Measurements from ENCODE around the gene SCN2B.

Gene SCN2B

DNA sequence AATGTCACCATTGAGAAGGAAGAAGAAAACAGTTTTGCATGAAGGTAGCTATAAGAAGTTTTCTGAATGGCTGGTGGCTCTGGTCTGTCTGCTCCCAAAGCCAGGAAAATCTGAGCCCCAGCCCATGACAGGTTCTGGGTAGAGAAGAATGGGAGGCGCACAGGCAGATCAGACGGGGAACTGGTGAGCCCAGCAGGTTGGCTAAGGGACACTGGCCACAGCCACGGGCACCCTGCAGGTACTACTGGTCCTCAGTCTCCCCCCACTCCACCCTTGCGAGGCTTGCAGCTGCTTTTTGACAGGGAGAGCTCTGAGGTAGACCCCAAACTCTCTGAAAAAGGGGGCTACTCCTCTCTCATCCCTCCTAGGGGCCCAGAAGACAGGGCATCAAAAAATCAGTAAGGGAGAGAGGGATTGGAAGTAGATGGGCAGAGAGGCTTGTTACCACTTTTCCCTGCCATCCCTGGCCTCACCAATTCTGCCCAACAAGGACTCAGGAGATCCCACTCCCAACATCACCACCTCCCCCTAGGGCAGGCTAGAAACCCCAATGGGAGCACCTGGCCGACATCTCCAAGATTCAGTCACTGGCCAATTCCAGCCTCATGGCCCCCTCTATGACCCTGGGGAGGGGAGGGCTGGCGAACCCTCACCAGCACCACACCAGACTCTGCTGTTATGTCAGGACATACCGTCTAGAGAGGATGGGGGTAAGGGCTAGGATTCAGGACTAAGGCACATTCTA, 41.2 kb downstream of the SCN2B start:
- no peak for DNase-seq (ENCODE audit: low read depth)

DNA sequence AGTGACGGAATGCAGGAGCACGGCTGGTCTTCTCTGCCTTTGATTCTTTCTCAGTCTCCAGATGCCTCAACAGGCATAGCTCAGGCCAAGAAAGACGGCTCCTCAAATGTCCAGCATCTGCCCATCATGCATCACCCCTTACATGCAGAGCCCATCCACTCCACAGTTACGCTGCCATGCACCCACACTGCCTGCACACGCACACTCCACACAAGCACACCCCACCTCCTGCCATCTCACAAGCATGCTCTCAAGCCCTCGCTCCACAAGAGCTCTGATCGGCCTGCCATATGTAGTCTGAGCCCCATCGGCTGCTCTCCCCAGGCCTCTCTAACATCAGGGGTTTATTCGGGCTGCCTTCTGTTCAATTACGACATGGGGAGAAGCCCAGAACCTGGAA, 42.6 kb downstream of the SCN2B start:
- DNase-seq (ENCODE audit: low read depth) = no peak

DNA sequence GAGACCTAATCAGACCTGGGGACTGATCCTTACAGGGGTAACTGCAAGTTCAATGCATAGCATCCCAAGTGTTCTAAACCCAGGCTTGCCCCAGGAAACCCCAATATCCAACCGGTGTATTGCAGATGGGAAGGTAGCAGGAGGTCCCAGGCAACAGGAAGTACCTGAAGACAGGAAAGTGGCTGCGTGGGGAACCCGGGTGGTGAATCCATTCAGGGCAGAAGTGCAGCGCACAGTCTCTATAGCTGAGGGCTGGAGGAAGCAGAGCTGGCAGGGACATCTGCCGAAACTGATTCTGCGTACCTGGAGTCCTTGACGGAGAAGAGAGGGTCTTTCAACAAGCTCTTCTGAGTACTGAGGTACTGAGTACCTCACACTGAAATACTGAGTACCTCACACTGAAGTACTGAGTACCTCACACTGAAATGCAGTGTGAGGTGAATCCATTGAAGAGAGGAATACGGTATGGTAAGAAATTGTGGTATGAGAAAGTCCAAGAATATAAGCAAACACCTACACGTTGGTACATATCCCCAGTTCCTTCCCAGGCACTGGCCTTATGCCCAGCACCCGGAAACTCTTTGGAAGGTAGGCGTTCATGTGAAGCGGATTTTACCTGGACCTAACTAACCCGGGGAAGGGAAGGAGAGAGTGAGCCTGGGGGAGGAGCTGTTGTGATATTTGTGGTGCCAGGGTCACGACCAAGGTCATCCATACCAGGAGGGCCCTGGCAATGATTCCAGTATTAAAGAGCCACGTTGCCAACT, 43.9 kb downstream of the SCN2B start:
- no peak for DNase-seq (ENCODE audit: low read depth)

DNA sequence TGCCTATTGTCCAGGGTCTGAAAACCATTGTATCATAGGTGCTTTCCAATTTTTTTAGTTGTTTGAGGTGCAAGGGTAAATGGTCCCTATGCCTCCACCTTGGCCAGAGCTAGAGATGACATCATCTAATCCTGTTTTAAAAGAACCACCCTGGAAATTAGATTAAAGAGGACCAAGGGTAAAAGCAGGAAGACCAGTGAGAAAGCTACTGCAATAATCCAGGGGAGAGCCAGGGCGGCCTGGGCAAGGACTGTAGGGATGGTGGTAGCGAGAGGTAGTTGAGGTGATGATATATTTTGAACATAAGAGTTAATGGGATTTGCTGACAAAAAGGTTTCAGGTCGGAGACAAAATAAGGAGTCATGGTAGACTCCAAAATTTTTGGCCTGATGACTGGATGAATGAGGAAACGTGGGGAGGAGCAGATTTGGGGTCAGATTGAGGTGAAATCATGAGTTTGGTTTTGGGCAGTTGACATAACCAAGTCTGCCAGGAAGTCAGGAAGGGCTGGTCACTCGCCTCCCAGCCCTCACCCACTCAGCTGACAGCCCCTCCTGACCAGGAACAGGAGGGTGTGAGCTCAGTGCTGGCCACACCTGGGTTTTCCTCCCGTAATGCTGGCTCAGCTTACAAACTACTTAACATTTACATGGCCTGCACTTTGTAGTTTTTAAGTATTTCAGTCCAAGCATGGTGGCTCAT, 46.8 kb downstream of the SCN2B start:
- DNase-seq (ENCODE audit: low read depth) = no peak

DNA sequence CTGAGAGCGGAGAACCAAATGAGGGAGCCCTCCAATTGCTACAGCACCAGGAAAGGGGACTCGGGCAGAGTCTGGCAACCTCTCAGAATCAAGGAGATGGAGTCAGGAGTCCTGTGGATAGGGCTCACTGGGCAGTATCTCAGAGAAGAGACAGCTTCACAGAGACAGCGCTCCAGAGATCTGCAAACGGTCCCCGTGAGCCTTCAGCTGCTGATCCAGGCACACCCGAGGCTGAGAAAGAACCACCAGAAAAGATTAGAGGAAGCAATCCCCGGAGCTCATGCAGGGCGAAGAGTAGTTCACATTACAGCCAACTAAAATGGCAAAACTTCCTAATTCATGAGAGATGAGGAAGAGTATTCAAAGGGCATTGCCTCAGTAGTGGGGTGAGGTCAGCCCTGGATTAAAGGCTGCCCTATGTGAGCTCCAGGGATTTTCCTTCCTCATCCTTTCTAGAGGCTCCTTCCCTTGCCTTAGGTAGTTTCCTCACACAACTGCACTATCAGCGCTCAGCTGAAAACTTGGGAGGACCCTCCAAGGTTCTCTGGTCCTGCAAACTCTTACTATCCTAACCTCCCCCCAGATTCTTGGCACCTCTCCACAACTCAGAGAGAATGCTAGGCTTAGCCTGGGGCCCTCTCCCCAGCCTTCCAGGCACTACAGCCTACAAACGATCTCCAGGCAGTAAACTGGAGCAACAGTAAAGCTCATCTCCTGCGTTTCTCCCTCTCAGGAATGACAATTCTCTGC, 47.5 kb downstream of the SCN2B start:
- no peak for DNase-seq (ENCODE audit: low read depth)

DNA sequence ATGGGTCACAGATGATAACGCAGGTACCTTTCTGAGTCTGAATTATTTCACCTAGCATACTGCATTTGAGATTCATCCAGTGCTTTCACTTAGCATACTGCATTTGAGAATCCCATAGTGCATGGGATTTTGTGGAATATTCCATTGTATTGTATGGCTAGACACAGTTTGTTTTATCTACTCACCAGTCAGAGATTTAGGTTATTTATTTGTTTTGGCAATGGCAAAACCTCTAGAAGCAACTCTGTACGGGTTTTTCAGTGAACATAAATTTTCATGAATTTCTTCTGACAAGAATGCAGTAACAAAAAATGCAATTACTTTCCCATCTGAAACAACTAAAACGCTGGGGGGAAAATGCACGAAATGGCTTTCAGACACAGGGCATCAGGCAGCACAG, 48.1 kb downstream of the SCN2B start:
- DNase-seq (ENCODE audit: low read depth) = no peak

DNA sequence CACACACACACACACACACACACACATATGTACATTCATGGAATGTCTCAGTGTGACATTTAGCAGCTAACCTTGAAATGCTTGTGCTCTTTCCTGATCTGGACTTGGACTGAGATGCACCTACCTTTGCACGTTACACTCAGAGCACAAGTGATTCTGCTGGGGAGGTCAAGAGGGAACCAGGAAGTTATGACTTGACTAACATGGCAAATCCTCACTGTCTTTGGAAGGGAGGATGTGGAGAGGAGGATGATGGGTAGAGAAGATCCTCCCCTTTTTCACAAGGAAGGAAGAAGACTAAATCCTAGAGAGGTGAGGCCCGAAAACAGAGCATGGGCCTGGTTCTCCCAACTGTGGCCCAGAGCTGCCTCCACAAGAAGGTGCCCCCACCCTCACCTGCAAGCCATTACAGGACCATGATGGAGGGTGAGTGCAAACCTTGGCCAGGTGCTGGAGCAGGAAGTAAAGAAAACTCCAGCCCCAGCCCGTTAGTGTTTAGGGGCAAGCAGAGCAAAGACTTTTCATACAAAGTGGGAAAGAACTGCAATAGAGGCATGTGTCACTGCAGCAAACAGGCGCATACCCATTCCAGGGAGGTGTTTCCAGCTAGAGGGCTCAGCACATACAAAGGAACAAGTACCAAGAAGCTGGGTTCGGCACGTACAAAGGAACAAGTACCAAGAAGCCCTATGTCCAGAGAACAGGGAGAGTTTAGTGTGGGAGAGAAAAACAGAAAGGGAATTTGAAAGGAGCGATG, 50.2 kb downstream of the SCN2B start:
- no peak for DNase-seq (ENCODE audit: low read depth)

DNA sequence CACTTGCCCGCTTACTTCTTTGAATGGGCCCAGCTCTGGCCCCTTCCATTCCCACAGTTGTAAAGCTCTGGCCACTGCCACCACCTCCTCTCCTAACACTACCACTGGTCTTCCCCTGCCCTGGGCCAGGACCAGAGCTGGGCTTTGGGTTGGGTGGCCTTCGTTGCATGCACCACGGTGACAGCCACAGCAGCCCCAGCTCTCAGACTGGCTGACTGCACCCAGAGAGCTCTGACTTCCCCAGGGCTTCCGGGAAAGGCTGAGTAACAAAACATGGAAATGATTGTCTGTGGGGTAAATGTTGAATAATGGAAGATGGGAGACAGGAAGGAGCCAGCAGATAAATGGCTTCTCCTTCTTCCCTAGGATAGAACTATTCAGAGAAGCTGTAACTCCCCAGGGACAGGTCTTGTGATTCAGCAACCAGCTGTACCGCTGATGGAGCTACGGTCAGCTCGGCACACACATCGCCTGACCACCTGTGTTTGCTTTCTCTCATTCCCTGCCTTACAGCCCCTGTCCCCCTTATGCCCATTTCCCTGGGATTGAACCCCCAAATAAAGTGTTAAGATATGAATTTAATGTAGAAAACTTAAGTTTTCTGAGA, 51.4 kb downstream of the SCN2B start:
- no peak for DNase-seq (ENCODE audit: low read depth)

DNA sequence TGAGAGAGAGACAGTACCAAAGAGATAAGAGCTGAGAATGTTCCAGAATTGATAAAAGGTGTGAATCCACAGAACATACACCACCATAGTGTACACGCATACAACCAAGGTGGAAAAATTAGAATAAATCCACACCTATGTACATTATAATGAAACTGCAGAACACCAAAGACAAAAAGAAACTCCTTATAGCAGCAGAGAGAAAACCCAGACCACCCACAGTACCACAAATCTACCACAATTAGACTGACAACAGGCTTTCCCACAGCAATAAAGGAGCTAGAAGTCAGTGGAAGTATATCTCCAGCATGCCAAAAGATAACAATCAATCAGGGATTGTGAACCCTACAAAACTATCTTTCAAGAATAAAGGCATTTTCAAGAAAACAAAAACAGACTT, 55.6 kb downstream of the SCN2B start:
- DNase-seq (ENCODE audit: low read depth) = no peak

DNA sequence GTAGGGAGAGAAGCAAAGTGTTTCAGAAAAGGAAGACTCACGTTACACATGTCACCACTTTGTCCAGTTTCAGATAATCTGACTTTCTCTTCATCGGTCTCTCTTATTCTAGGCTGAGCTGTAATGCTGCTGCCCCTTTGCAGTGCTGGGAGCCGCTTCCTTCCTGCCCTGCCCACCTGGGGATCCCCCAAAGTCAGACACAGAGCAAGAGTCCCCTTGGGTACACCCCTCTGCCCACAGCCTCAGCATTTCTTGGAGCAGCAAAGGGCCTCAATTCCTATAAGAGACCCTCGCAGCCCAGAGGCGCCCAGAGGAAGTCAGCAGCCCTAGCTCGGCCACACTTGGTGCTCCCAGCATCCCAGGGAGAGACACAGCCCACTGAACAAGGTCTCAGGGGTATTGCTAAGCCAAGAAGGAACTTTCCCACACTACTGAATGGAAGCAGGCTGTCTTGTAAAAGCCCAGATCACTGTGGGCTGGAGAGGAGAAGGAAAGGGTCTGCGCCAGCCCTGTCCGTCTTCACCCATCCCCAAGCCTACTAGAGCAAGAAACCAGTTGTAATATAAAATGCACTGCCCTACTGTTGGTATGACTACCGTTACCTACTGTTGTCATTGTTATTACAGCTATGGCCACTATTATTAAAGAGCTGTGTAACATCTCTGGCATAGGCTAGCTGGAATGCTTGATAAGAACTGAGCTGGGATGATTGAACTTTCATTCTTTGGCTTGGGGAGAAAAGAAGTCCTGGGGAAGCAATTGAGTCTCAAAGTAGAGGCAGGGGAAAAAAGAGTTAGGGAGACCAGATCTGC, 58.4 kb downstream of the SCN2B start:
- no peak for DNase-seq (ENCODE audit: low read depth)

DNA sequence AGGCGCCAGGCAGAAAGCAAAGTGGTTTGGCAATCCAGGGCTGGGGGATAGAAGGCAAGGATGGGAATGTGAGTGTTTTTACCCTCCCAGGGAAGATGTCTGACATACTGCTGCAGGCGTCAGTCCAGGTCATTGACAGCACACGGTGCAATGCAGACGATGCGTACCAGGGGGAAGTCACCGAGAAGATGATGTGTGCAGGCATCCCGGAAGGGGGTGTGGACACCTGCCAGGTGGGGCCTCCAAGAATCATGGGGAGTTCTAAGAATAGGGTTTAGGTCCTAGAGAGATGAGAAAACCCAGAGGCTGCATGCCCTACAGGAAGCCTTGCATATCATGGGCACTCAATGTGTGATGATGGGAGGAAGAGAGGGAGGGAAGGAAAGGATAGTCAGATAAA, 61.4 kb downstream of the SCN2B start:
- DNase-seq (ENCODE audit: low read depth) = no peak

DNA sequence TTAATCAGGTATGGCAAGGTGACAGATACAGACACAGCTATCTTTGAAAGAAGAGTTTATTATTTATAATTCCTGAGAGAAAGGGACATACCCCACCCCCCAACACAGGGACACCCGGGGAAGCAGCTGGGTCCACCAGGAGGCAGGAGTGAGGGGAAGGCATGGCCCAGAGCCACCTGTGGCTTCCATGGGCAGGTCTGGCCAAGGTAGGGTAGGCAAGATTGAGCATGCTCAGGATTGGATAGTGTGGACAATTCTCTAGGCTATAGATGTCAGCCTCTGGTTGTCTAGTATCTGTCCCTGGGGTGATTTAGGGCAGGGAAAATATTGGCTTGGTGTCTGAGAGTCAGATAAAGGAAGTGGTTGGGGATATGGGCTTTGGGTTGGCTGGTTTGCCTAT, 62.2 kb downstream of the SCN2B start:
- no peak for DNase-seq (ENCODE audit: low read depth)

DNA sequence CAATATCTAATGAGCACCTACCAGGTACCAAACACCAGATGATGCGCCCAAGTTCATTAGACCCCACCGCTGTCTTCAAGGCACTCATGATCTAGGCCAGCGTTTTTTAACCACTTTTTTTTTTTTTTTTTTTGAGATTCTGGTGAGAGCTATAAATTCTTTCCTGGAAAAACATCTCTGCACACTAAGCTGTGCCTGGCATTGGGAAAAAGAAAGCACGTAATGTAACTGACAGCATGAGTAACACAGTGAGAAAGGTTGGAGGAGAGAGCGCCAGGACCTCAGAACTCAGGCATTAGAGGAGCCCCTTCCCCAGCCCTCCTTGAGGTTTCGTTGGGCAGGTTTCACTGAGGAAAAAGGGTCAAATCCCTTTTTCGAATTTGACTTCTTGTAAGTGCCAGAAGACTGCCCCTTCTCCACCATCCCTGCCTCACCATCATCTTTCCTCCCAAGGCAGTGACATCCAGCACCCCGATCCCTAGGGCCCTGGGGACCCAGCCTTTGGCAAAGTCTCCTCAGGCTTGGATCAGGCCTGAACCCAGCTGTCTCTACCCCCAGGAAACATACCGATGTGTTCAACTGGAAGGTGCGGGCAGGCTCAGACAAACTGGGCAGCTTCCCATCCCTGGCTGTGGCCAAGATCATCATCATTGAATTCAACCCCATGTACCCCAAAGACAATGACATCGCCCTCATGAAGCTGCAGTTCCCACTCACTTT, 63.6 kb downstream of the SCN2B start:
- no peak for DNase-seq (ENCODE audit: low read depth)

Data from stimulated activated CD8-positive, alpha-beta memory T cell treated with anti-CD3 and anti-CD28 coated beads, Interleukin-15, amount 100 ng/mL, for 24 hours (primary cell).